GM12891 (cell line): ENCODE results near the gene SECTM1.

Experiments
- PAX5 ChIP-seq: IDR thresholded peaks from 2 replicates; pipeline ENCODE4 v1.6.1; 2011; ENCODE audit warnings: low read length, moderate library complexity, mild to moderate bottlenecking; ENCODE audit not compliant: insufficient read depth, severe bottlenecking
- POLR2A ChIP-seq: IDR thresholded peaks from 2 replicates; pipeline ENCODE4 v1.6.1; 2011; ENCODE audit warnings: low read depth, low read length, control low read depth
- POLR2AphosphoS5 ChIP-seq: IDR thresholded peaks from 2 replicates; pipeline ENCODE4 v1.6.1; 2011; ENCODE audit warnings: low read depth, low read length, control low read depth
- POU2F2 ChIP-seq: IDR thresholded peaks from 2 replicates; pipeline ENCODE4 v1.6.1; 2011; ENCODE audit warnings: low read depth, mild to moderate bottlenecking, control low read depth, low read length, moderate library complexity
- SPI1 ChIP-seq: IDR thresholded peaks from 2 replicates; pipeline ENCODE4 v1.6.1; 2011; ENCODE audit warnings: low read depth, low read length, control low read depth
- TAF1 ChIP-seq: IDR thresholded peaks from 2 replicates; pipeline ENCODE4 v1.6.1; 2011; ENCODE audit warnings: low read depth, low read length, control low read depth

GRCh38 chr17:82277851-82278250 is 55.7 kb downstream of the SECTM1 start:
- TF ChIP-seq TAF1 (no peak), POLR2A (no peak), POLR2AphosphoS5 (no peak), SPI1 (no peak), PAX5 (no peak), POU2F2 (no peak)
